Measurements from ENCODE around the gene ITGB3BP.
"Not testable (repeated sequence)": the region's sequence is repeated elsewhere in the genome, so short reads cannot be mapped to it uniquely, and the experiment has no call there.

Gene ITGB3BP

GRCh38 chr1:63522891-63523728, at the start of gene ITGB3BP, which contains the start of gene EFCAB7:
ITGB3BP (minus strand) TSS chr1:63523225; CDS start chr1:63523133, 92 bp downstream.
EFCAB7 (plus strand) TSS chr1:63523525; CDS start chr1:63525573, 2,048 bp downstream.
- peaks cover 25% of the 10 kb centered on the region for H3K4me1 Mint-ChIP-seq (ENCODE audit: low read depth)
- DNase-seq: peak; percentile 90
- H3K36me3 Mint-ChIP-seq (ENCODE audit: low read depth): peaks cover 41% of the 10 kb centered on the region
- peak within 1 kb of the TSS; percentile 86 for H3K4me3 Mint-ChIP-seq
- no peaks in the 10 kb centered on the region for H3K27me3 Mint-ChIP-seq
- H3K27ac Mint-ChIP-seq: peak within 1 kb of the TSS; percentile 98
- H3K9me3 Mint-ChIP-seq: no peaks in the 10 kb centered on the region

- H3K36me3 Mint-ChIP-seq (ENCODE audit: low read depth); H3K9me3 Mint-ChIP-seq; H3K27me3 Mint-ChIP-seq; H3K4me3 Mint-ChIP-seq; H3K27ac Mint-ChIP-seq; DNase-seq; H3K4me1 Mint-ChIP-seq (ENCODE audit: low read depth): not testable (repeated sequence)
Measured at GRCh38 chr1:63572686-63573085, 49.7 kb upstream of the ITGB3BP start.

GRCh38 chr1:63569640-63570316, 46.8 kb upstream of the ITGB3BP start:
- DNase-seq: no peak
- H3K9me3 Mint-ChIP-seq: no peaks in the 10 kb centered on the region
- H3K4me3 Mint-ChIP-seq: no peak overlapping the region
- H3K27ac Mint-ChIP-seq: no peak overlapping the region
- peaks cover 9% of the 10 kb centered on the region for H3K36me3 Mint-ChIP-seq (ENCODE audit: low read depth)
- no peaks in the 10 kb centered on the region for H3K4me1 Mint-ChIP-seq (ENCODE audit: low read depth)
- no peaks in the 10 kb centered on the region for H3K27me3 Mint-ChIP-seq

- Mint-ChIP-seq H3K36me3 (ENCODE audit: low read depth) (peaks cover 16% of the 10 kb centered on the region), H3K4me1 (ENCODE audit: low read depth) (no peaks in the 10 kb centered on the region), H3K27ac (no peak overlapping the region), H3K9me3 (no peaks in the 10 kb centered on the region), H3K4me3 (no peak overlapping the region), H3K27me3 (no peaks in the 10 kb centered on the region)
- DNase-seq: no peak
Measured at GRCh38 chr1:63569068-63569467, 46.0 kb upstream of the ITGB3BP start.

GRCh38 chr1:63563745-63564144, 40.7 kb upstream of the ITGB3BP start:
- Mint-ChIP-seq H3K27me3 (no peaks in the 10 kb centered on the region), H3K4me1 (ENCODE audit: low read depth) (no peaks in the 10 kb centered on the region), H3K4me3 (no peak overlapping the region)

GRCh38 chr1:63559357-63559756, 36.3 kb upstream of the ITGB3BP start:
- no peak overlapping the region for H3K4me3 Mint-ChIP-seq
- H3K9me3 Mint-ChIP-seq: no peaks in the 10 kb centered on the region
- no peak for DNase-seq
- no peaks in the 10 kb centered on the region for H3K27me3 Mint-ChIP-seq
- H3K36me3 Mint-ChIP-seq (ENCODE audit: low read depth): peaks cover 16% of the 10 kb centered on the region
- no peak overlapping the region for H3K27ac Mint-ChIP-seq
- H3K4me1 Mint-ChIP-seq (ENCODE audit: low read depth): no peaks in the 10 kb centered on the region

More at GRCh38 chr1:63563745-63564144, 40.7 kb upstream of the ITGB3BP start:
- no peak for DNase-seq
- Mint-ChIP-seq H3K9me3 (no peaks in the 10 kb centered on the region), H3K27ac (no peak overlapping the region), H3K36me3 (ENCODE audit: low read depth) (peaks cover 25% of the 10 kb centered on the region)

GRCh38 chr1:63557365-63557987, 34.5 kb upstream of the ITGB3BP start:
- peaks cover 19% of the 10 kb centered on the region for H3K36me3 Mint-ChIP-seq (ENCODE audit: low read depth)

GRCh38 chr1:63555480-63555879, 32.5 kb upstream of the ITGB3BP start:
- no peak overlapping the region for H3K27ac Mint-ChIP-seq
- H3K36me3 Mint-ChIP-seq (ENCODE audit: low read depth): peaks cover 22% of the 10 kb centered on the region
- no peak for DNase-seq
- no peaks in the 10 kb centered on the region for H3K27me3 Mint-ChIP-seq
- no peaks in the 10 kb centered on the region for H3K9me3 Mint-ChIP-seq
- H3K4me3 Mint-ChIP-seq: no peak overlapping the region
- H3K4me1 Mint-ChIP-seq (ENCODE audit: low read depth): no peaks in the 10 kb centered on the region

More at GRCh38 chr1:63557365-63557987, 34.5 kb upstream of the ITGB3BP start:
- DNase-seq: no peak
- Mint-ChIP-seq H3K9me3 (no peaks in the 10 kb centered on the region), H3K4me1 (ENCODE audit: low read depth) (no peaks in the 10 kb centered on the region), H3K27ac (no peak overlapping the region), H3K27me3 (no peaks in the 10 kb centered on the region), H3K4me3 (no peak overlapping the region)

GRCh38 chr1:63548877-63549276, 25.9 kb upstream of the ITGB3BP start:
- Mint-ChIP-seq H3K4me3 (no peak overlapping the region), H3K27me3 (no peaks in the 10 kb centered on the region), H3K9me3 (no peaks in the 10 kb centered on the region), H3K27ac (no peak overlapping the region), H3K4me1 (ENCODE audit: low read depth) (no peaks in the 10 kb centered on the region), H3K36me3 (ENCODE audit: low read depth) (peaks cover 29% of the 10 kb centered on the region)
- no peak for DNase-seq

GRCh38 chr1:63548303-63548702, 25.3 kb upstream of the ITGB3BP start:
- Mint-ChIP-seq H3K4me3 (no peak overlapping the region), H3K36me3 (ENCODE audit: low read depth) (peaks cover 27% of the 10 kb centered on the region), H3K9me3 (no peaks in the 10 kb centered on the region), H3K27me3 (no peaks in the 10 kb centered on the region), H3K4me1 (ENCODE audit: low read depth) (no peaks in the 10 kb centered on the region), H3K27ac (no peak overlapping the region)
- no peak for DNase-seq

- DNase-seq: no peak
- Mint-ChIP-seq H3K4me1 (ENCODE audit: low read depth) (no peaks in the 10 kb centered on the region), H3K27ac (no peak overlapping the region), H3K36me3 (ENCODE audit: low read depth) (peaks cover 25% of the 10 kb centered on the region), H3K4me3 (no peak overlapping the region), H3K9me3 (no peaks in the 10 kb centered on the region), H3K27me3 (no peaks in the 10 kb centered on the region)
Measured at GRCh38 chr1:63547621-63548294, 24.7 kb upstream of the ITGB3BP start.

GRCh38 chr1:63545780-63546179, 22.8 kb upstream of the ITGB3BP start:
- no peak for DNase-seq
- Mint-ChIP-seq H3K4me1 (ENCODE audit: low read depth) (no peaks in the 10 kb centered on the region), H3K4me3 (no peak overlapping the region), H3K27me3 (no peaks in the 10 kb centered on the region), H3K9me3 (no peaks in the 10 kb centered on the region), H3K27ac (no peak overlapping the region), H3K36me3 (ENCODE audit: low read depth) (peaks cover 22% of the 10 kb centered on the region)

GRCh38 chr1:63537940-63538339, 14.9 kb upstream of the ITGB3BP start:
- Mint-ChIP-seq H3K9me3 (no peaks in the 10 kb centered on the region), H3K36me3 (ENCODE audit: low read depth) (peaks cover 31% of the 10 kb centered on the region), H3K27ac (no peak overlapping the region), H3K4me1 (ENCODE audit: low read depth) (no peaks in the 10 kb centered on the region), H3K27me3 (no peaks in the 10 kb centered on the region), H3K4me3 (no peak overlapping the region)
- DNase-seq: no peak

GRCh38 chr1:63537006-63537405, 14.0 kb upstream of the ITGB3BP start:
- Mint-ChIP-seq H3K4me1 (ENCODE audit: low read depth) (no peaks in the 10 kb centered on the region), H3K4me3 (no peak overlapping the region), H3K27me3 (no peaks in the 10 kb centered on the region), H3K27ac (no peak overlapping the region), H3K36me3 (ENCODE audit: low read depth) (peaks cover 40% of the 10 kb centered on the region), H3K9me3 (no peaks in the 10 kb centered on the region)
- DNase-seq: no peak
